Loucy (cell line): ENCODE data around the gene ACSF2.

Experiments
- CTCF ChIP-seq: fragments of 200-600 bp; sonication (generic); conservative IDR thresholded peaks from 2 replicates; pipeline ENCODE4 v1.5.1; 2014; ENCODE audit warnings: mild to moderate bottlenecking, antibody characterized with exemption, low read length
- EZH2phosphoT487 ChIP-seq: fragments of 200-600 bp; IDR thresholded peaks from 2 replicates; pipeline ENCODE4 v1.6.1; 2018; ENCODE audit warnings: antibody characterized with exemption, mild to moderate bottlenecking, moderate library complexity, borderline replicate concordance

GRCh38 chr17:50412188-50412732 lies 13.8 kb upstream of the ACSF2 start:
- no peak for TF ChIP-seq CTCF
- TF ChIP-seq EZH2phosphoT487 = no peak
